HG02884 (cell line): Measurements from ENCODE around the gene PTPN20.
A peak's percentile ranks its signal among the peaks of the same experiment; 100 is the strongest.
"Not testable (repeated sequence)": the region's sequence is repeated elsewhere in the genome, so short reads cannot be mapped to it uniquely, and the experiment has no call there.

ENCODE experiments used
- ATAC-seq: cut with Tn5 transposase; IDR thresholded peaks from one replicate; pipeline ENCODE4 v1.9.1; 2021; ENCODE audit warnings: mild to moderate bottlenecking, moderate library complexity; ENCODE audit not compliant: unreplicated experiment

PTPN20 gene

GRCh38 chr10:46952540-46952939, 41.3 kb downstream of the PTPN20 start:
- ATAC-seq: not testable (repeated sequence)

- not testable (repeated sequence) for ATAC-seq
Measured at GRCh38 chr10:46960742-46961141, 49.5 kb downstream of the PTPN20 start.

GRCh38 chr10:46963356-46963755, 52.1 kb downstream of the PTPN20 start:
- ATAC-seq: not testable (repeated sequence)

- ATAC-seq: not testable (repeated sequence)
Measured at GRCh38 chr10:46967013-46967412, 55.8 kb downstream of the PTPN20 start.

- not testable (repeated sequence) for ATAC-seq
Measured at GRCh38 chr10:46980223-46980622, 69.0 kb downstream of the PTPN20 start.

- ATAC-seq: peak; percentile 96
Measured at GRCh38 chr10:46987233-46987924, 76.2 kb downstream of the PTPN20 start.

- no peak for ATAC-seq
Measured at GRCh38 chr10:46992803-46993561, 81.8 kb downstream of the PTPN20 start.

GRCh38 chr10:46995234-46995633, 84.0 kb downstream of the PTPN20 start:
- no peak for ATAC-seq

- no peak for ATAC-seq
Measured at GRCh38 chr10:46998192-46998591, 87.0 kb downstream of the PTPN20 start.

GRCh38 chr10:46998595-46998994, 87.4 kb downstream of the PTPN20 start:
- ATAC-seq: no peak

- no peak for ATAC-seq
Measured at GRCh38 chr10:46999217-46999616, 88.0 kb downstream of the PTPN20 start.

GRCh38 chr10:47008769-47009168, 97.5 kb downstream of the PTPN20 start:
- no peak for ATAC-seq

GRCh38 chr10:47009215-47009838, 98.1 kb downstream of the PTPN20 start:
- no peak for ATAC-seq

- no peak for ATAC-seq
Measured at GRCh38 chr10:47010036-47010435, 98.8 kb downstream of the PTPN20 start.

- no peak for ATAC-seq
Measured at GRCh38 chr10:47012214-47012613, 101.0 kb downstream of the PTPN20 start.

- no peak for ATAC-seq
Measured at GRCh38 chr10:47013507-47014154, 102.4 kb downstream of the PTPN20 start.

- no peak for ATAC-seq
Measured at GRCh38 chr10:47015404-47015803, 104.2 kb downstream of the PTPN20 start.

GRCh38 chr10:47016564-47016963, 105.3 kb downstream of the PTPN20 start:
- no peak for ATAC-seq

GRCh38 chr10:47018026-47018735, 107.0 kb downstream of the PTPN20 start:
- no peak for ATAC-seq
